PC-9 (cell line): ENCODE data around the gene S100A8.

Experiments
- CTCF ChIP-seq: fragments of 200-600 bp; sonication (generic); conservative IDR thresholded peaks from 2 replicates; pipeline ENCODE4 v1.6.1; 2017; ENCODE audit warnings: mixed run types, antibody characterized with exemption, mild to moderate bottlenecking, moderate library complexity
- EZH2 ChIP-seq: fragments of 200-600 bp; sonication (generic); IDR thresholded peaks from 2 replicates; pipeline ENCODE4 v1.8.0; 2017; ENCODE audit warnings: antibody characterized with exemption, low read depth

- TF ChIP-seq CTCF = no peak
- no peak for TF ChIP-seq EZH2
These were observed 5.8 kb downstream of the S100A8 start for GRCh38 chr1:153384958-153385580.
